ENCODE measurements around the gene STUB1.

- TF ChIP-seq, protein P1, sequence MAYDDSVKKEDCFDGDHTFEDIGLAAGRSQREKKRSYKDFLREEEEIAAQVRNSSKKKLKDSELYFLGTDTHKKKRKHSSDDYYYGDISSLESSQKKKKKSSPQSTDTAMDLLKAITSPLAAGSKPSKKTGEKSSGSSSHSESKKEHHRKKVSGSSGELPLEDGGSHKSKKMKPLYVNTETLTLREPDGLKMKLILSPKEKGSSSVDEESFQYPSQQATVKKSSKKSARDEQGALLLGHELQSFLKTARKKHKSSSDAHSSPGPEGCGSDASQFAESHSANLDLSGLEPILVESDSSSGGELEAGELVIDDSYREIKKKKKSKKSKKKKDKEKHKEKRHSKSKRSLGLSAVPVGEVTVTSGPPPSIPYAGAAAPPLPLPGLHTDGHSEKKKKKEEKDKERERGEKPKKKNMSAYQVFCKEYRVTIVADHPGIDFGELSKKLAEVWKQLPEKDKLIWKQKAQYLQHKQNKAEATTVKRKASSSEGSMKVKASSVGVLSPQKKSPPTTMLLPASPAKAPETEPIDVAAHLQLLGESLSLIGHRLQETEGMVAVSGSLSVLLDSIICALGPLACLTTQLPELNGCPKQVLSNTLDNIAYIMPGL (CRISPR knock-in tag; IDR thresholded peaks at IDR 0.05; ENCODE audit: borderline replicate concordance), result no peak
- TF ChIP-seq, protein P2, sequence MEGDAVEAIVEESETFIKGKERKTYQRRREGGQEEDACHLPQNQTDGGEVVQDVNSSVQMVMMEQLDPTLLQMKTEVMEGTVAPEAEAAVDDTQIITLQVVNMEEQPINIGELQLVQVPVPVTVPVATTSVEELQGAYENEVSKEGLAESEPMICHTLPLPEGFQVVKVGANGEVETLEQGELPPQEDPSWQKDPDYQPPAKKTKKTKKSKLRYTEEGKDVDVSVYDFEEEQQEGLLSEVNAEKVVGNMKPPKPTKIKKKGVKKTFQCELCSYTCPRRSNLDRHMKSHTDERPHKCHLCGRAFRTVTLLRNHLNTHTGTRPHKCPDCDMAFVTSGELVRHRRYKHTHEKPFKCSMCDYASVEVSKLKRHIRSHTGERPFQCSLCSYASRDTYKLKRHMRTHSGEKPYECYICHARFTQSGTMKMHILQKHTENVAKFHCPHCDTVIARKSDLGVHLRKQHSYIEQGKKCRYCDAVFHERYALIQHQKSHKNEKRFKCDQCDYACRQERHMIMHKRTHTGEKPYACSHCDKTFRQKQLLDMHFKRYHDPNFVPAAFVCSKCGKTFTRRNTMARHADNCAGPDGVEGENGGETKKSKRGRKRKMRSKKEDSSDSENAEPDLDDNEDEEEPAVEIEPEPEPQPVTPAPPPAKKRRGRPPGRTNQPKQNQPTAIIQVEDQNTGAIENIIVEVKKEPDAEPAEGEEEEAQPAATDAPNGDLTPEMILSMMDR (IDR thresholded peaks at IDR 0.05), result no peak
- peak; percentile 88 for TF ChIP-seq POLR2A (IDR thresholded peaks at IDR 0.05; ENCODE audit: low read length)
These were observed 4.0 kb downstream of the STUB1 start, which contains the start of gene JMJD8 for GRCh38 chr16:684071-684794.
